K562 (cell line): ENCODE data around the gene HOTAIR. TPM values are rescaled to one million over a fixed set of nuclear protein-coding genes. Genes with fewer than 3 reads are reported as not detected.

Experiments used
- FOSL1 ChIP-seq: fragments of 200-800 bp; sonication (Bioruptor generic); conservative IDR thresholded peaks from 2 replicates; pipeline ENCODE4 v1.6.1; 2016; ENCODE audit warnings: missing genetic modification characterization, missing compliant biosample characterization
- L3MBTL2 ChIP-seq: fragments of 450-650 bp; IDR thresholded peaks from 2 replicates; pipeline ENCODE4 v1.6.1; 2016; ENCODE audit warnings: mild to moderate bottlenecking, moderate library complexity
- LEF1 ChIP-seq: fragments of 450-650 bp; IDR thresholded peaks from 2 replicates; pipeline ENCODE4 v1.6.1; 2016; ENCODE audit warnings: mild to moderate bottlenecking
- MCM7 ChIP-seq, 2 experiments: fragments of 450-650 bp; IDR thresholded peaks; 2 replicates each; pipeline ENCODE4 v1.6.1; 2016 to 2018
- MIER1 ChIP-seq: fragments of 450-650 bp; IDR thresholded peaks from 2 replicates; pipeline ENCODE4 v1.6.1; 2016; ENCODE audit warnings: antibody characterized with exemption, mild to moderate bottlenecking, low read depth
- NEUROD1 ChIP-seq: fragments of 150-350 bp; IDR thresholded peaks from 2 replicates; pipeline ENCODE4 v1.6.1; 2014; ENCODE audit warnings: borderline replicate concordance, low read length, low read depth; ENCODE audit not compliant: partially characterized antibody
- SIN3A ChIP-seq, 2 experiments: fragments of 150-350 bp in 1 of 2; IDR thresholded peaks; 2 replicates each; pipeline ENCODE4 v1.6.1; 2011 to 2016; ENCODE audit warnings: borderline replicate concordance in 2 of 2, low read depth in 2 of 2, low read length in 2 of 2, mild to moderate bottlenecking in 2 of 2, moderate library complexity in 2 of 2; ENCODE audit not compliant: control insufficient read depth in 1 of 2
- YY1 ChIP-seq, 3 experiments: IDR thresholded peaks; 2 replicates each; pipeline ENCODE4 v1.6.1; 2011; ENCODE audit warnings: low read length in 2 of 3, mild to moderate bottlenecking in 2 of 3, moderate library complexity in 2 of 3, borderline replicate concordance in 1 of 3, control low read depth in 1 of 3, low read depth in 1 of 3; ENCODE audit not compliant: insufficient read depth in 3 of 3, insufficient replicate concordance in 2 of 3, control insufficient read depth in 1 of 3, insufficient read length in 1 of 3; ENCODE audit errors: extremely low read depth in 1 of 3
- ZBTB17 ChIP-seq: fragments of 450-650 bp; formaldehyde crosslinking; IDR thresholded peaks from 2 replicates; pipeline ENCODE4 v1.4.0; 2020; ENCODE audit warnings: mild to moderate bottlenecking
- polyA plus RNA-seq, 8 experiments: library from polyadenylated mRNA; depleted of rRNA in 4 of 8; stranded (reverse) in 5 of 8; unstranded in 3 of 8; fragments of >200 nt; fragmentation: Nextera tagmentation in 2 of 8; fragmentation: Illumina TruSeq in 1 of 8; extraction: Ambion mirVana in 2 of 8; extraction: Trizol in 1 of 8; gene quantifications; 2 replicates each; pipeline versions ENCODE4 v1.2.1 to v1.2.3, GENCODE V29; 2011 to 2014; ENCODE audit warnings: inconsistent platforms in 1 of 8, missing spikeins in 1 of 8
- total RNA-seq, 7 experiments: library from RNA; depleted of rRNA in 6 of 7; stranded (reverse); fragments of >200 nt in 6 of 7; fragmentation: Illumina TruSeq in 2 of 7; extraction: Trizol in 2 of 7; gene quantifications; 2 replicates each; pipeline versions ENCODE4 v1.2.1 to v1.2.3, GENCODE V29; 2011 to 2021; ENCODE audit warnings: low replicate concordance in 1 of 7
- TF ChIP-seq, protein P1 (sequence below), 2 experiments: fragments of 450-650 bp; IDR thresholded peaks; 2 replicates each; pipeline ENCODE4 v1.6.1; 2018; ENCODE audit warnings: mild to moderate bottlenecking in 2 of 2, low read depth in 1 of 2; ENCODE audit not compliant: partially characterized antibody in 2 of 2
- TF ChIP-seq, protein P2 (sequence below), 3 experiments: fragments of 200-800 bp in 1 of 3; sonication (Bioruptor generic) in 1 of 3; sonication (generic) in 1 of 3; formaldehyde crosslinking in 1 of 3; IDR thresholded peaks; 2 replicates each; pipeline versions ENCODE4 v1.6.1 to v1.8.0; 2016 to 2022; ENCODE audit warnings: mild to moderate bottlenecking in 2 of 3, missing compliant biosample characterization in 2 of 3, missing genetic modification characterization in 2 of 3, missing genetic modification reagents in 1 of 3
- TF ChIP-seq, protein P3 (sequence below): sonication (generic); formaldehyde crosslinking; IDR thresholded peaks from 2 replicates; pipeline ENCODE4 v1.8.1; 2023; ENCODE audit warnings: mild to moderate bottlenecking, missing genetic modification reagents
- TF ChIP-seq, protein P4 (sequence below): sonication (generic); formaldehyde crosslinking; IDR thresholded peaks from 2 replicates; pipeline ENCODE4 v1.9.0; 2022; ENCODE audit warnings: mild to moderate bottlenecking, missing genetic modification reagents
- TF ChIP-seq, protein P5 (sequence below): fragments of 450-650 bp; formaldehyde crosslinking; IDR thresholded peaks from 2 replicates; pipeline ENCODE4 v1.4.0; 2020; ENCODE audit warnings: mild to moderate bottlenecking, moderate library complexity

The HOTAIR gene
- total and polyA plus RNA-seq, 9 of the 15 experiments (the other 6 are each of a cell fraction or from before 2014, with no cell fraction given): 0.04 TPM; not detected in 8

DNA sequence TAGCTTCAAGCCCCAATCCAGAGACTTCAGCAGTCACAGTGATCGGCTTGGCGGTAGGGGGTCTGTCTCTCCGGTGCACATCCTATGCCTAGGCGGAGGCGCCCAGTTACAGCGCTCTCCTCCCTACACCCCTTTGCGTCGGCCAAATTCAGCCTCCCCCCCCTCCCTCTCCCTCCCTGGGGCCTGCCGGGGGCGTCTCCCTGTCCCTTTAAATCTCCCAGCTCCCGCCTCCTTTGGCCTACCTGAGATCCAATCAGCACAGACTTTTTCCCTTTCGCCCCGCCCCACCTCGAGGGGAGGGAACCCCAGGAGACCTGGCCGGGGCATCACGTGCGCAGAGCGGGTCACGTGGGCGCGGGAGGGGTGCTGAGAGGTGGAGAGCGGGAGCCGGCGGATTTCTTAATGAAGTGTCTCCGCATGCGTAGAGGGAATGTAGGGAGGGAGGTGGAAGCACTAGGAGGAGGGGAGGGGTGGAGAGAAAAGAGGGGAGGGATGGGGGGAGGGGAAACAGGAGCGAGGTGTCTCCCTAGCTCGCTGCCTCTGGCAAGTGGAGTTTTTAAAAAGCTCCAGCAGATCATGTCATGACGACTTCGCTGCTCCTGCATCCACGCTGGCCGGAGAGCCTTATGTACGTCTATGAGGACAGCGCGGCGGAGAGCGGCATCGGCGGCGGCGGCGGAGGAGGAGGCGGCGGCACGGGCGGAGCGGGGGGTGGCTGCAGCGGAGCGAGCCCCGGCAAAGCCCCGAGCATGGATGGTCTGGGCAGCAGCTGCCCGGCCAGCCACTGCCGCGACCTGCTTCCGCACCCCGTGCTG is 36.2 kb downstream of the HOTAIR start, which contains the start of gene HOXC13 (continued):
- TF ChIP-seq, protein P1, sequence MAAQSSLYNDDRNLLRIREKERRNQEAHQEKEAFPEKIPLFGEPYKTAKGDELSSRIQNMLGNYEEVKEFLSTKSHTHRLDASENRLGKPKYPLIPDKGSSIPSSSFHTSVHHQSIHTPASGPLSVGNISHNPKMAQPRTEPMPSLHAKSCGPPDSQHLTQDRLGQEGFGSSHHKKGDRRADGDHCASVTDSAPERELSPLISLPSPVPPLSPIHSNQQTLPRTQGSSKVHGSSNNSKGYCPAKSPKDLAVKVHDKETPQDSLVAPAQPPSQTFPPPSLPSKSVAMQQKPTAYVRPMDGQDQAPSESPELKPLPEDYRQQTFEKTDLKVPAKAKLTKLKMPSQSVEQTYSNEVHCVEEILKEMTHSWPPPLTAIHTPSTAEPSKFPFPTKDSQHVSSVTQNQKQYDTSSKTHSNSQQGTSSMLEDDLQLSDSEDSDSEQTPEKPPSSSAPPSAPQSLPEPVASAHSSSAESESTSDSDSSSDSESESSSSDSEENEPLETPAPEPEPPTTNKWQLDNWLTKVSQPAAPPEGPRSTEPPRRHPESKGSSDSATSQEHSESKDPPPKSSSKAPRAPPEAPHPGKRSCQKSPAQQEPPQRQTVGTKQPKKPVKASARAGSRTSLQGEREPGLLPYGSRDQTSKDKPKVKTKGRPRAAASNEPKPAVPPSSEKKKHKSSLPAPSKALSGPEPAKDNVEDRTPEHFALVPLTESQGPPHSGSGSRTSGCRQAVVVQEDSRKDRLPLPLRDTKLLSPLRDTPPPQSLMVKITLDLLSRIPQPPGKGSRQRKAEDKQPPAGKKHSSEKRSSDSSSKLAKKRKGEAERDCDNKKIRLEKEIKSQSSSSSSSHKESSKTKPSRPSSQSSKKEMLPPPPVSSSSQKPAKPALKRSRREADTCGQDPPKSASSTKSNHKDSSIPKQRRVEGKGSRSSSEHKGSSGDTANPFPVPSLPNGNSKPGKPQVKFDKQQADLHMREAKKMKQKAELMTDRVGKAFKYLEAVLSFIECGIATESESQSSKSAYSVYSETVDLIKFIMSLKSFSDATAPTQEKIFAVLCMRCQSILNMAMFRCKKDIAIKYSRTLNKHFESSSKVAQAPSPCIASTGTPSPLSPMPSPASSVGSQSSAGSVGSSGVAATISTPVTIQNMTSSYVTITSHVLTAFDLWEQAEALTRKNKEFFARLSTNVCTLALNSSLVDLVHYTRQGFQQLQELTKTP (IDR thresholded peaks at IDR 0.05; ENCODE audit: low read depth in 1 of 2, partially characterized antibody in 2 of 2): peak in 1 of 2 experiments; percentile 59
- no peak for TF ChIP-seq FOSL1
- TF ChIP-seq MIER1: no peak
- TF ChIP-seq, protein P2, sequence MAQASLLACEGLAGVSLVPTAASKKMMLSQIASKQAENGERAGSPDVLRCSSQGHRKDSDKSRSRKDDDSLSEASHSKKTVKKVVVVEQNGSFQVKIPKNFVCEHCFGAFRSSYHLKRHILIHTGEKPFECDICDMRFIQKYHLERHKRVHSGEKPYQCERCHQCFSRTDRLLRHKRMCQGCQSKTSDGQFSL (CRISPR knock-in tag; IDR thresholded peaks at IDR 0.05): no peak
- TF ChIP-seq, protein P2 (tag; IDR thresholded peaks at IDR 0.05): peak in 1 of 2 experiments; percentile 76; a peak in 1 of 4 replicates
- peak in 1 of 2 experiments; percentile 41; a peak in 1 of 4 replicates for TF ChIP-seq SIN3A (IDR thresholded peaks at IDR 0.05; ENCODE audit: borderline replicate concordance in 2 of 2, control insufficient read depth in 1 of 2, low read depth in 2 of 2, low read length in 2 of 2)
- TF ChIP-seq LEF1: peak; percentile 57; the same call in 1 of the 2 replicates
- TF ChIP-seq YY1 (IDR thresholded peaks at IDR 0.05; ENCODE audit: borderline replicate concordance in 1 of 3, control insufficient read depth in 1 of 3, extremely low read depth in 1 of 3, insufficient read depth in 3 of 3, insufficient read length in 1 of 3, insufficient replicate concordance in 2 of 3, low read depth in 1 of 3, low read length in 2 of 3): no peak
- no peak for TF ChIP-seq NEUROD1
- TF ChIP-seq, protein P3, sequence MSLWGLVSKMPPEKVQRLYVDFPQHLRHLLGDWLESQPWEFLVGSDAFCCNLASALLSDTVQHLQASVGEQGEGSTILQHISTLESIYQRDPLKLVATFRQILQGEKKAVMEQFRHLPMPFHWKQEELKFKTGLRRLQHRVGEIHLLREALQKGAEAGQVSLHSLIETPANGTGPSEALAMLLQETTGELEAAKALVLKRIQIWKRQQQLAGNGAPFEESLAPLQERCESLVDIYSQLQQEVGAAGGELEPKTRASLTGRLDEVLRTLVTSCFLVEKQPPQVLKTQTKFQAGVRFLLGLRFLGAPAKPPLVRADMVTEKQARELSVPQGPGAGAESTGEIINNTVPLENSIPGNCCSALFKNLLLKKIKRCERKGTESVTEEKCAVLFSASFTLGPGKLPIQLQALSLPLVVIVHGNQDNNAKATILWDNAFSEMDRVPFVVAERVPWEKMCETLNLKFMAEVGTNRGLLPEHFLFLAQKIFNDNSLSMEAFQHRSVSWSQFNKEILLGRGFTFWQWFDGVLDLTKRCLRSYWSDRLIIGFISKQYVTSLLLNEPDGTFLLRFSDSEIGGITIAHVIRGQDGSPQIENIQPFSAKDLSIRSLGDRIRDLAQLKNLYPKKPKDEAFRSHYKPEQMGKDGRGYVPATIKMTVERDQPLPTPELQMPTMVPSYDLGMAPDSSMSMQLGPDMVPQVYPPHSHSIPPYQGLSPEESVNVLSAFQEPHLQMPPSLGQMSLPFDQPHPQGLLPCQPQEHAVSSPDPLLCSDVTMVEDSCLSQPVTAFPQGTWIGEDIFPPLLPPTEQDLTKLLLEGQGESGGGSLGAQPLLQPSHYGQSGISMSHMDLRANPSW (CRISPR knock-in tag): no peak
- no peak for TF ChIP-seq ZBTB17 (CRISPR knock-in tag)
- TF ChIP-seq, protein P4, sequence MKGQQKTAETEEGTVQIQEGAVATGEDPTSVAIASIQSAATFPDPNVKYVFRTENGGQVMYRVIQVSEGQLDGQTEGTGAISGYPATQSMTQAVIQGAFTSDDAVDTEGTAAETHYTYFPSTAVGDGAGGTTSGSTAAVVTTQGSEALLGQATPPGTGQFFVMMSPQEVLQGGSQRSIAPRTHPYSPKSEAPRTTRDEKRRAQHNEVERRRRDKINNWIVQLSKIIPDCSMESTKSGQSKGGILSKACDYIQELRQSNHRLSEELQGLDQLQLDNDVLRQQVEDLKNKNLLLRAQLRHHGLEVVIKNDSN: peak; percentile 98
- TF ChIP-seq, protein P5, sequence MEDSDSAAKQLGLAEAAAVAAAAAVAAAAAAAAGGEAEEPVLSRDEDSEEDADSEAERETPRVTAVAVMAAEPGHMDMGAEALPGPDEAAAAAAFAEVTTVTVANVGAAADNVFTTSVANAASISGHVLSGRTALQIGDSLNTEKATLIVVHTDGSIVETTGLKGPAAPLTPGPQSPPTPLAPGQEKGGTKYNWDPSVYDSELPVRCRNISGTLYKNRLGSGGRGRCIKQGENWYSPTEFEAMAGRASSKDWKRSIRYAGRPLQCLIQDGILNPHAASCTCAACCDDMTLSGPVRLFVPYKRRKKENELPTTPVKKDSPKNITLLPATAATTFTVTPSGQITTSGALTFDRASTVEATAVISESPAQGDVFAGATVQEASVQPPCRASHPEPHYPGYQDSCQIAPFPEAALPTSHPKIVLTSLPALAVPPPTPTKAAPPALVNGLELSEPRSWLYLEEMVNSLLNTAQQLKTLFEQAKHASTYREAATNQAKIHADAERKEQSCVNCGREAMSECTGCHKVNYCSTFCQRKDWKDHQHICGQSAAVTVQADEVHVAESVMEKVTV (CRISPR knock-in tag): no peak
- peak; percentile 86 for TF ChIP-seq L3MBTL2
- no peak for TF ChIP-seq MCM7 (IDR thresholded peaks at IDR 0.05)
